Measurements from ENCODE around the gene RFX7.
A peak's percentile ranks its signal among the peaks of the same experiment; 100 is the strongest.
"Not testable (repeated sequence)": the region's sequence is repeated elsewhere in the genome, so short reads cannot be mapped to it uniquely, and the experiment has no call there.

RFX7 gene

DNA sequence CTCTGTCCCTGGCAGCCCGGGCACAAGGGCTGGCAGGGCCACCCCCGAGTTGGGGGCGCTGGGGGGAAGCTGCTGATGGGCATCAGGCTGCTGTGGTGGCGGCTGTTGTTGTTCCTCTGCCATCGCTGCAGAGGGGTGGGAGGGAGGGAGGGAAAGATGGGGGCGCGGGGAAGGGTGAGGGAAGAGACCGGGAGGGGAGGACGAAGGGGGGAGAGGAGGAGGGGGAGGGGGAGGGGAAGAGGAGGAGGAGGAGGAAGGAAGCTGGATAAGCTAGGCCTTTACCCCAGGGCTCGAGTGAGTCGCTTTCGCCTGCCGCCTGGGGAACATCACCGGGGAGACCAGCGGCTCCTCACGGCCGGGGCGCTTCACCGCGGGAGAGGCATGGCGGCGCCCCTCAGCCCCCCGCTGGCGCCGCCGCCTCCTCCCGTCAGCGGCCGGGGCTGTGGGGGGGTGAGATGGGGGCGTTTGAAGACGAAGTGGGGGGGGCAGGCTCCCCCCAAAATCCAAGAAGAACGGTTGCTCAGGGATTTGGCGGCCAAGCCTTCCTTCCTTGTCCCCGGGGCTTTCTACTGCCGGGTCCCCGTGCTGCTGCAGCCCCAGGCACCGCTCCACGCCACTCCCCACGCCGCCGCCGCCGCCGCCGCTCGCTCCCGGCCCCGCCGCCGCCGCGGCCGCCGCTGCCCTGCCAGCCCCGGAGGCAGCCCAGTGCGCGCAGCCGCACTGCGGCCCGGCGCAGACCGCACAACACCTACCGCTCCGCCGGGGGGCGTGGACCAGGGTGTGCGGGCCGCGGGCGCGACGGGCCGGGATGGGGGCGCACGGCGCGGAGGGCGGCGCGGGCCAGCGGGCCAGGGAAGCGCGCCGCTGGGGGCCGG lies at the start of gene RFX7:
RFX7 (minus strand) TSS at position 717 of the 875 bp plus-strand sequence; CDS start at position 123, 594 bp downstream.
- DNase-seq: peak; percentile 81

DNA sequence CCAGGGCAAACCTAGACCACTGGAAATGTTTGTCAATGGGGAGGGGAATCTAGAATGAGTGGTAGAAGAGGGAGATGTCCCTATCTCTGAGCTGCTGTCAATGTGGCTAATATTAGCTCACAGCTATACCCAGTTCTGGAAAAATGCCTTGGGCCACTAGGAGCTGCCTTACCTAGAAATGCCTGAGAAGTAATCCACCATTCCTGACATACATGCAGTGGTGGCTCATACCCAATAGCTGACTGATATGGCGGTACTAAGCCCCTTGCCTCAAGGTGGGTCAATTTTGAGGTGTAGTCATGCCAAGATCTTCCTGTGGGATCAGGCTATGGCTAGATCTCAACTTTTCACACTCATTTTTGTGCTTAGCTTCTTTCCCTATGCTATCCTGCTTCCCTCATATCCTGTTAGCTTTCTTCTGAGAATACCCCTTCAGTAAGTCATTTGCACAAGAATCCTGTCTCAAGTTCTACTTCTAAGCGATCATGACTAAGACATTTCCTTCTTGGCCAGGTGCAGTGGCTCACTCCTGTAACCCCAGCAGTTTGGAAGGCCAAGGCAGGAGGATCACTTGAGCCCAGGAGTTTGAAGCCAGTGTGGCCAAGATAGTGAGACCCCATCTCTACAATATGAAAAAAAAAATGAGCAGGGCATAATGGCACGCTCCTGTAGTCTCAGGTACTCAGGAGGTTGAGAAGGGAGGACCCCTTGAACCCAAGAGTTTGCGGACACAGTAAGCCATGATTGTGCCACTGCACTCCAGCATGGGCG lies 49.1 kb upstream of the RFX7 start:
- no peak for DNase-seq

DNA sequence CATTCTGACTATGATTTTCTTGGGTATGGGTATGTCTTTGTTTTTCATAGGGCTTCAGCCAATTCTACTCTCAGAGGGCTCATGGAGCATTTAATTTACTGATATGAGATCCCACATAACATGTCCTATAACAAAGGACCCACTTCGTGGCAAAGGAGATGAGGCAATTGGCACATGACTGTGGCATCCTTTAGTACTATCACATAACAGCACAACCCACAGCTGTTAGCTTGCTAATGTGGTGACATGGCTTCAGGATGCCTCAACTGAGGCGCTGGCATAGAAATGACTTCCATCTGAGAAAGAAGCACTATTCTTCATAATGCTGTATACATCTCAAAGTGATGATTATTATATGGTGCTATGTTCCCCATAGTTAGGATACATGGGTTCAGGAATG lies 48.1 kb upstream of the RFX7 start:
- no peak for DNase-seq

DNA sequence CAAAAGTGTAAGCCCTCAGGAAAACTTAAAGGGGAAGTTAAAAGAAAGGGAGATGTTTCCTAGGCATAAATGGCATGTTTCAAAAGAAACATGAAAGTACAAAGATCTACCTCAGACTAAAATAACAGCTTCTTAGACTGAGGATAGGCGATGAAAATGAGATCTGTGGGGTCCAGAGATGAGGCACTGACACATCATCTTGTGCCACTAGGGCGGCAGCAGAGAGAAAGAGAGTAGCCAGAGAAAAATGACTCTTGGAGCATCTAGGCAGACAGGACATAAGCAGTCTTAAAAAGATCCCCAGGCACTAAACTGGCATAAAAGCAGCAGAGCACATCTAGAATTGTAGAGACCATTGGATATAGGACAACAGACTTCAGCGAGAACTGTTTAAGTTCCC lies 42.5 kb upstream of the RFX7 start:
- DNase-seq: no peak

DNA sequence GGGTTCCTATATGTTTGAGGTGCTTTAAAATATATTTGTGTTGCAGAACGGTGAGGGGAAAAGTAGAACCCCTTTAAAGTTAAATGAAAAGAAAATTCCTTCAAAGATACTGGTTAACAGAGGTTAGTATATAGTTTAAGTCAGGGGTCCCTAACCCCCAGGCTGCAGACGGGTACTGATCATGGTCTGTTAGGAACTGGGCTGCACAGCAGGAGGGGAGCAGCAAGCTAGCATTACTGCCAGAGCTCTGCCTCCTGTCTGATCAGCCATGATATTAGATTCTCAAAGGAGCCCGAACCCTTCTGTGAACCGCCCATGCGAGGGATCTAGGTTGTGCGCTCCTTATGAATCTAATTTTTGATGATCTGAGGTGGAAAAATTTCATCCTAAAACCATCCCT lies 37.5 kb upstream of the RFX7 start:
- DNase-seq: no peak

DNA sequence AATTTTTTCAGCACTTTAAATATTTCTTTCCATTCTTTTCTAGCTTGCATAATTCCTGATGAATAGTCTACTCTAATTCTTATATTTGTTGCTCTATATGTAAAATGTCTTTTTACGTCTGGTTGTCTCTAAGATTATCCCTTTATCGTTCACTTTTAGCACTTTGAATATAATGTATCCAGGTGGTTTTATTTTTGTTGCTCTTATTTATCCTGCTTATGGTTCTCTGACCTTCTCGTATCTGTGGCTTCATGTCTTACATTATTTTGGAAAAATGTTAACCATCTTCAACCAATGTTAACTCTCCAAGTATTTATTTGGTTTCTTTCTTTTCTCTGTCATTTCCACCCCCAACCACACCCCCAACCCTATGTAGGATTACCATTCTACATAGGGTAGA lies 30.0 kb upstream of the RFX7 start:
- DNase-seq: no peak

DNA sequence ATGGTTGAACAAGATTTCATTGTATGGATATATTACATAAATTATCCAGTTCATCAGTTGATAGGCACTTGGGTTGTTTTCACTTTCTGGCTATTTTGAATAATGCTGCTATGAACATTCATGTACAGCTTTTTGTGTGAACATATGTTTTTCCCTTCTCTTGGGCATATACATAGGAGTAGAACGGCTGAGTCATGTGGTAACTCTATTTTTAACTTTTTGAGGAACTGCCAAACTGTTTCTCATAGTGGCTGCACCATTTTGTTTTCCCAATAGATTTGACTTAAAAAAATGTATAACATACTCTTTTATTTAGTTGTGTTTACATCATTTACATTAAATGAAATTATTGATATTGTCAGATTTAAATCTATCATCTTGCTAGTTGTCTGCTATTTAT lies 28.8 kb upstream of the RFX7 start:
- no peak for DNase-seq

DNA sequence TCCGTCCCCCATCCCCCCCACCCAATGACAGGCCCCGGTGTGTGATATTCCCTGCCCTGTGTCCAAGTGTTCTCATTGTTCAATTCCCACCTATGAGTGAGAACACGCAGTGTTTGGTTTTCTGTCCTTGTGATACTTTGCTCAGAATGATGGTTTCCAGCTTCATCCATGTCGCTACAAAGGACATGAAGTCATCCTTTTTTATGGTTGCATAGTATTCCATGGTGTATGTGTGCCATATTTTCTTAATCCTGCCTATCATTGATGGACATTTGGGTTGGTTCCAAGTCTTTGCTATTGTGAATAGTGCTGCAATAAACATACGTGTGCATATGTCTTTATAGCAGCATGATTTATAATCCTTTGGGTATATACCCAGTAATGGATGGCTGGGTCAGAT lies 22.8 kb upstream of the RFX7 start:
- not testable (repeated sequence) for DNase-seq

DNA sequence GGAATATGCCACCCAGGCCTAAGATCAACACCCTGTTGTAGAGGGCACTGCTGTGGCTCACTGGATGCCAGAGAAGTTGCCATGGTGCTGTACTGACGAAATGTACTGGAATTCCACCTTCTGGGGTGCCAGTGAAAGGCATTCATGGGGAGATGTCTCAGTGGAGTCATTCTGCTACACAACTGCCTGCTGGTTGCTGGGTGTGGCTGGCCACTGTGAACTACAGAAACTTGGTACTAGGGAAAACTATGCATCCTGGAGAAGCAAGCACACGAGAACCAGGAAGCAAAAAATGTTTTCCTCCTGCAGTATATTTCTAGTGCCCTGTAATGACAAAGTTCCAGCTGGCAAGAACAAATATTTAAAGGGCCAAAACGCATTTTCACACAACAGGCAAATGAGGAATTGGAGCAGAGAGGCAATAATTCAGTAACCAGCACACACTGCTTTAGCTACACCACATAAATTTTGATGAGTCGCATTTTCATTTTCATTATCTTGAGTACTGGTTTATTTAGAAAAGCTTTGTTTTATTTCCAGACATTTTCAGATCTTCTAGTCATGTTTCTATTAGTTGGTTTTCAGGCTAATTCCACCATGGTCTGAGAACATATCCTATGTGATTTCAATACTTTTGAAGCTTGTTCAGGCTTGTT lies 18.3 kb upstream of the RFX7 start:
- no peak for DNase-seq

DNA sequence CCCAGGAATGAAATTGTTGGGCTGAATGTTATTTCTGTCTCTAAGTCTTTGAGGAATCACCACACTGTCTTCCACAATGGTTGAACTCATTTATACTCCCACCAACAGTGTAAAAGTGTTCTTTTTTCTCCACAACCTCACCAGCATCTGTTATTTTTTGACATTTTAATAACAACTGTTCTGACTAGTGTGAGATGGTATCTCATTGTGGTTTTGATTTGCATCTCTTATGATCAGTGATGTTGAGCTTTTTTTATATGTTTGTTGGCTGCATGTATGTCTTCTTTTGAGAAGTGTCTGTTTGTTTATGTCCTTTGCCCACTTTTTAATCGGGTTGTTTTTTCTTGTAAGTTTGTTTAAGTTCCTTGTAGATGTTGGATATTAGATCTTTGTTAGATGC lies 13.6 kb upstream of the RFX7 start:
- not testable (repeated sequence) for DNase-seq

DNA sequence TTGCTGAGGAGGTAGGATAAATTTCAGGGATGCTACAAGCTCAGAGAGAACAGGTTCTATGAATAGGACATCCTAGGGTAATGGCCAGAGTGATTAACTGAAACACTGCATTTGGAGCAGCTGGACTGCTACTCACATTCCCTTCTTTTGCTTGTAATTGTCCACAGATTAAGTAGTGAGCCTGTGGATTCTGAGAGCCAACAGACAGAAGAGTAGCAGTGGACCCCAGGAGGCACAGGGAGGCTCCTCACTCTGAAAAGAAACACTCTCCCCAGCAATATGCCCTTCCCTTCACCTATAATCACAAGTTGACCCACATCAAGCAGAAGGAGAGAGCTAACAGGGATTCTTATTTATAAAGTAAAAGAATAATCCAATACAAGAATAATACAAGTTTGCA lies 10.6 kb upstream of the RFX7 start:
- no peak for DNase-seq

DNA sequence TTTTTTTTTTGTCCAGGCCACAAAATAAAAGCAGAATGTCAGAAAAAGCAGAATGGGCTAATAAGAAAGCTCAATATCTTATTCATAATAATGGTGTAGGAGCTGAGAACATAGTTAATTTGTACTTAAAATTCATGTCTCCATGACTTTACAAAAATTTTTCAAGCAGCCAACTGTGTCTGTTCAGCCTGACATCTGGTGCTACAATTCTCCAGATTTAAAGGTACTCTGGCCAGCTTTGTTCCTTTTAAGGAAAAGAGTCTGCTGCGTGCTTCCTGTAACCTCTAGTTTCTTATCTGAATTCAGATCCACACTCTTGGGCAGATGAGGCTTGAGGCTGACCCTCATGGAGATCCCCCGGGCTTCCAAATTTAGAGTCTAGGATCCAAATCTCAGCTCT lies 8.7 kb upstream of the RFX7 start:
- no peak for DNase-seq

DNA sequence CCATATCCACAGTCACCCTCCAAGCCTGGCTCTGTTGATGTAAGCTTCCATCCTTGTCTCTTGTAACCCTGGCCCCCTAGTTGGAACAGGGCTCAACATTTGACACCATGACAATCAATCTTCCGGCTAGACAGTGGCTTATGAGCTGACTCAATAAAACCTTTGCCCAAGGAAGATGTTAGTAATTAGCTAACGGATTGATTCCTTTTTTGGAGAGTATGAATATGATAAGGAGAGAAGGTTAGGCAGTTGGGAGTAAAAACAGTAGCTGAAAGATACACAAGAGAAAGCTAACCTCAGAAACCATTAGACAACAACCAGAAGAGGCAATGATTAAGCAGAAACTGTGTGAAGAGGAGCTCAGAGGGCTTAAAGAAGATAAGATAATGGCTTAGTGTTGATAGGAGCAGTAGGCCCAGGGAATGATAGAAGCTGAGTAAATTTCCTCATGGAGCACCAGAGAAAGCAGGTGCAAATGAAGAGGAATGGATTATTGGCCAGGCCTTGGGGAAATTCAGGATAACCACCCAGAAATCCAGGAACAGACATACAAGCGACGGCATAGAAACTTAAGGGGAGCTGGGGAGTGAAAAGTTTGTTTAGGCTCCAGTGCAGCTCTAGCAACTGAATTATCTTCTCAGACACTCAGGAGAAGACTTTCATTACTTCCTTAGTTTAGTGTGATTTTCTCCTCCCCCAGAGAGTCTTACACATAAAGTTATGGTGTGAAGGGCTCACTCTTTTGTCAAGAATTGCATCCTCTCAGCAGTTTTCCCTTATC lies 7.8 kb upstream of the RFX7 start:
- DNase-seq: no peak

DNA sequence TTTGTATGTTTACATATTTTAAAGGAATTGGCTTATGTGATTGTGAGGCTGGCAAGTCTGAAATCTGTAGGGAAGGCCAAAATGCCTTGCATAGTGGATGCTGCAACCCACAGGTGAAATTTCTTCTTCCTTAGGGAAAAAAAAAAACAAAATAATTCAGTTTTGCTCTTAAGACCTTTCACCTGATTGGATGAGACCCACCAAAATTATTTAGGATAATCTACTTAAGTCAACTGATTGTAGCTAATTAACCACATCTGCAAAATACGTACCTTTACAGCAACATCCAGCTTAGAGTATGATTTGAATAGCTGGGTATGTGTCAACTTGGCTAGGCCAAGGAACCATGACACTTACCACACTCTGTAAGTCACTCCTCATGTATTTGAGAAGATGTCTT lies 6.9 kb upstream of the RFX7 start:
- no peak for DNase-seq

DNA sequence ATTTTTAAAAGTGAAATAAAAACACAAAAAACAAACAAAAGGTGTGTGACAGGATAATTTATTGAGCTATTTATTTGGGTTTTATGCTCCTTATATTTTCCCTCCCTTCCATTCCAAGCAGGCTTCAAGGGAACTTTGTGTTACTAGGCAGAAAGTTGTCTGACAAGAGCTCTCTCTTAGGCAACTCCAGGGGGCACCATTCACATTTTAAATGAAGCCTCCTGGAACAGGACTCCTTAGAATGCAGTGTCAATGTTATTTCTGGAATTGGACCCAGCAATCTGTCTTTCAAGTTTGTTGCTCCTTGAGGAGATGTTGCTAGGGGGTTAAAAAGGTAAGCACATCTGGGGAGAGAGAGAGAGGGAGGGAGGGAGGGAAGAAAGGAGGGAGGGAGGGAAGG lies 5.4 kb upstream of the RFX7 start:
- no peak for DNase-seq

DNA sequence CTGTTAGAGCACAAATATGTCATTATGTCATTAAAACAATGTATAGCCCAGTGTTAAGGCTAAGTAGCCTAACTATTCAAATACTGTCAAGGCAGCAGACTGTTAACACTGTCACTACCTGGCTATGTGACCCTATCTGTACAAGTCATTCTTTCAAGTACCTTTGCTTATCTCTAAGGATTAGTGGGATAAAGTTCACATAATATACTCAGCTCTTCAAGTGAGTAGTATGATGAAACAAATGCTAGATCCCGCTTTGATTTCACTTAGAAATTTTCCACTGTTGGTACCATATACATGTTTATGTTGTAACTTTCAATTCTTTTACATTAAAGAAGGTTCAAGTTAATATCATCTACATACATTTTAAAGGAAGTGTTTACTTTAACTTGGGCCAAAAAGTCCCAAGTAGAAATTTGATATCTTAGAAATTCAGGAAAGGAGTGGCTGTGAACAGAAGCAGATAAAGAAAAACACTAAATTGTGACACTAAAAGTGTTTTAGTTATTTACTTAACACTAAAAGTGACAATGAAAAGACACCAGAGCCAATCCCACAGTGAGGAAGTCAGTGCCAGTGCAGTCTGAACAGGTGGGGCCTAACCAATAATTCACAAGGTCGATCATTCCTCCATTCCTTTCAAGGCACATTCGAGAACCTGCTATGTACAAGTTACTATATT lies 4.8 kb upstream of the RFX7 start:
- DNase-seq: no peak

DNA sequence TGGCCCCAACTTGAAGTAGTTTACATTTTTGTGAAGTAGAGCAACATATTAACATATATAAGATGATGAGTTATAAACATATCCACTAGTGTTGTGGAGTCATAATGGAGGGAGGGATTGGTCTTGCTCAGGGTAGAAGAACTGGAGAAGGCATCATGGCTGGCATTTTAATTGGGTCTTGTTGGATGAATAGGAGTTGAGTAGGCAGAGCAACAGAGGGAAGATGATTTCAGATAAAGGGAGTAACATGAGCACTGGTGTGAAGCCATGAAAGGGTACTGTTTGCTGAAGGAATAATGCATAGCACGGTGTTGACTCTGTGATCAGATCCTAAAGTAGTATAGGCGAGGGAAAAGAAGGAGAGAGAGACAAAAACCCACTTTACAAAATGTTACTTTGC lies 3.6 kb upstream of the RFX7 start:
- no peak for DNase-seq

DNA sequence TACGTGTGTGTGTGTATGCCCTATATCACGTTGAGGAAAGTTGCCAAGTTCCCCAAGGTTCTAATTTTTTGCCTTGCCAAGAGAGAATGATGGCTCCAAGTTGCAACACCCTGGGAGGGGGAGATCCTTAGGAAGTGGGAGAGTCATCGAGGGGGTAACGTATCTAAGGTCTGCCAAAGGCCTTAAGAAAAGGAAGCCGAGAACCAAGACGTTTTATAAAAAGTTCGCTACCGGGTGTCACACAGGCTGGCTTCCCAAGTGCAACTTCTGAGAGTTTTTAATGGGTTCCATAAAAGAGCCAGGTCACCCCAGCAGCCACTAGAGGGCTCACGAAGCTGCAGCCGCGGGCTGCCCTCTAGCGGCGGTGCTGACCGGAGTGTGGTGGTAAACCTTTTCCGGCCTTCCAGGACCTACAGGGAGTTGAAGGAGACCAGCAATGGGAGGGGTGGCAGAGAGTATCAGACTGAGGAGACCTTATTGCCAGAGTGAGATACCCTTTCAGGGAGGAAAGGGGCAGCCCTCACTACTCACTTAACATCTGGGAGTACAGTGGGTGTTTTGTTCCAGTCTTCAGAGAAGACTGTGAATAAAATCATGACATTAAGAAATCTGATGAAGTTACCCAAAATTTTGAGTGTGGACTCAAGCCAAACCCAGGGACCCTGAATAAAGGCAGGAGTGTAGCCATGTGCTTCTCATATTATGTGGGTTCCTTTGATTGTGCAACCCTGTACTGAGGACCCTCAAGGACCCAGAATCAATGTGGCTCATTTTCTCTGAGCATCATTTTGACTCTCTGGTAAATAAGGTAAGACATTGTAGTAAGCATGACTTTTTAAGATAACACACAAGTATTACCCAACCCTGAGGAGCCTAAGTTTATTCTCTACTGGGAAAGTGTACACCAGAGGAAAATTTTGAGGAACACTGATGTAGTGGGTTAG lies 2.5 kb upstream of the RFX7 start:
- peak; percentile 90 for DNase-seq

DNA sequence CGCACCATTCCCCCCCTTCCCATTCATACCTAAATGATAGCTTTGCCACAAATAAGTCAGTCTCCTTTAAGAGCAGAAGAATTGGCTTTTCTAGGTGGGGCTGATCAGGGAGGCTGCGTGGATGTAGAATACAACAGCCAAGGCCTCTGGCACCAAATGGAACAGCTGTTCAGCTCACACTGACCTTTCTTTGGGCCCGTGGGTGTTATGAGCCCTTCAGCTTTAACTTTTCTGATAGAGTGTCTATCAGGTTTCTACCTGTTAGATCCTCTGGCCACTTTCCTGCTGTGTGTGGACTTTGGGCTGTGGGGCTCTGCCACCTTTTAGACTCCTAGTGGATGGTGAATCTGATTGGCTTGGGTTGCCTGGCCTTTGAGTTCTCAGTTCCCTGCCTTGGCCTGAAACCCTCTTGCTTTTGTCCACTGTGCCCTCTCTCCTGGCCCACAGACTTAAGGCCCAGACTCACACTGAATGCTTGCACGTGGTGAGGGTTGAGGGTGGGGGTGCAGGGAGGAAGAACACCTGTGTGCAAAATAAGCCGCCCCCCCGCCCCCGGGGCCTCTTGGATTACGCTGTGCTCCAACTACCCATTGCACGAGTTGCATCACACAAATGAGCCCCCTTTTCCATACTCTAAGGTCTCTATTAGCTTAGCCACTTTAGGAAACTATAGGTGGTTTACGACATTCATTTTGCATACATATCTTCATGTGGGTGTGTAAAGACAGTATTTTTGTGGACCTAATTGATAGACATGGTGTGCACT lies 1.3 kb upstream of the RFX7 start:
- peak; percentile 31 for DNase-seq
